Measurements from ENCODE around the gene SPG7. TPM values are rescaled to one million over a fixed set of nuclear protein-coding genes. Genes with fewer than 3 reads are reported as not detected.

Gene SPG7
- total and polyA plus RNA-seq, 9 of the 15 experiments (the other 6 are each of a cell fraction or from before 2014, with no cell fraction given): 5.8 to 89.1 (median 49.4) TPM

DNA sequence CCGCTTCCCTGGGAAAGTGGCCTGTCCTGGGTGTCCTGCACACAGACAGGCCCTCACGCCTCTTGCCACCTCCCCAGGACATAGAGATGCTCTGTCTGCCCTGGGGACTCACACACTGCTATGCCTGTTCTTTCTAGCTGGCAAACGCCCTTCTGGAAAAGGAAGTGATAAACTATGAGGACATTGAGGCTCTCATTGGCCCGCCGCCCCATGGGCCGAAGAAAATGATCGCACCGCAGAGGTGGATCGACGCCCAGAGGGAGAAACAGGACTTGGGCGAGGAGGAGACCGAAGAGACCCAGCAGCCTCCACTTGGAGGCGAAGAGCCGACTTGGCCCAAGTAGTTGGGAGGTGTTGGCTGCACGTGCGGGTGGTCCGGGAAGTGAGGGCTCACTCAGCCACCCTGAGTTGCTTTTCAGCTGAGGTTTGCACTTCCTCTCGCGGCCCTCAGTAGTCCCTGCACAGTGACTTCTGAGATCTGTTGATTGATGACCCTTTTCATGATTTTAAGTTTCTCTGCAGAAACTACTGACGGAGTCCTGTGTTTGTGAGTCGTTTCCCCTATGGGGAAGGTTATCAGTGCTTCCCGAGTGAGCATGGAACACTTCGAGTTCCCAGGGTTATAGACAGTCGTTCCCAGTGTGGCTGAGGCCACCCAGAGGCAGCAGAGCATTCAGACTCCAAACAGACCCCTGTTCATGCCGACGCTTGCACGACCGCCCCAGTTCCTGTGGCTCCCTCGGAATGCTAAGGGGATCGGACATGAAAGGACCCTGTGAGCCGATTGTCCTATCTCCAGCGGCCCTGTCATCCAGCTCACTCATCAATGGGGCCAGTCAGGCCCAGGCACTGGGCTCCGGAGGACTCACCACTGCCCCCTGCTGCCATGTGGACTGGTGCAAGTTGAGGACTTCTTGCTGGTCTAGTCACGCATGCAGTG, 48.8 kb downstream of the SPG7 start:
- POLR2A ChIA-PET: interaction anchor here (0.8 to 1.0 kb wide), 3 partner anchors 49 to 174 kb away, joined by 3 read pairs; partner anchors contain the start of gene SPG7
- intact Hi-C loops (cut with micrococcal nuclease) (loop anchor here (2.0 kb wide), 1 partner anchor 224 kb away; no protein-coding TSS in a partner anchor), in situ Hi-C loops (cut with MboI) (no loop called here)
- Histone ChIP-seq H3K9me1 (ENCODE audit: control insufficient read depth, insufficient read depth, low read length) (no peaks in the 10 kb centered on the region), H3K4me1 (replicated peaks in 1 of 2; ENCODE audit: control insufficient read depth in 2 of 2, insufficient read depth in 2 of 2, low read length in 2 of 2) (peaks cover 4 to 38% of the 10 kb centered on the region in 2 experiments; a peak in 4 of 5 replicates), H3K9me3 (replicated peaks; ENCODE audit: control insufficient read depth, insufficient read depth, low read depth, low read length) (0 out of 2 replicates have a peak, but pooled peaks cover 2% of the 10 kb centered on the region), H4K20me1 (replicated peaks; ENCODE audit: control insufficient read depth, insufficient read depth, low read length) (peaks cover 10% of the 10 kb centered on the region), H3K36me3 (ENCODE audit: control insufficient read depth, insufficient read depth, low read length) (peaks cover 63% of the 10 kb centered on the region), H3K9ac (ENCODE audit: insufficient read depth in 1 of 2, low read depth in 2 of 2, low read length in 2 of 2) (peak overlapping the region in 1 of 2 experiments; percentile 80; a peak in 2 of 4 replicates), H2AFZ (ENCODE audit: low read depth, low read length) (no peak overlapping the region), H3K27ac (ENCODE audit: extremely low read depth, low read depth, low read length) (no peak overlapping the region), H3K4me3 (no peak overlapping the region), H3K79me2 (ENCODE audit: control insufficient read depth, insufficient read depth, low read length) (peaks cover 24% of the 10 kb centered on the region), H3K4me2 (ENCODE audit: insufficient read depth, low read length) (no peak overlapping the region), H3K27me3 (ENCODE audit: control insufficient read depth in 2 of 2, insufficient read depth in 2 of 2, low read length in 2 of 2) (no peaks in the 10 kb centered on the region)
- WGBS (ENCODE audit: insufficient coverage, low coverage, missing lambda C conversion rate): 68% methylated on average over 34 of the region's 34 CpGs
- peak; percentile 77 for ATAC-seq
- CTCF ChIA-PET (ENCODE audit: low intra/inter-chr PET ratio): no interaction called here
- BruUV-seq (replicated peaks): no TSS peak
- peak; percentile 91 for FAIRE-seq
- DNase-seq (ENCODE audit: extremely low read depth in 1 of 4, low spot score in 3 of 4): peak; percentile 75 to 90 (median 82)
- TF ChIP-seq ZBTB7A (IDR thresholded peaks at IDR 0.05; ENCODE audit: borderline replicate concordance, control insufficient read depth, low read depth, low read length) (0 out of 2 replicates have a peak, but pooled peaks have one; percentile 25), SPI1 (IDR thresholded peaks at IDR 0.05; ENCODE audit: borderline replicate concordance, low read depth, low read length) (peak; percentile 33; the same call in 1 of the 2 replicates), ZSCAN32 (CRISPR knock-in tag; IDR thresholded peaks at IDR 0.05) (no peak), HMG20A (CRISPR knock-in tag; conservative IDR thresholded peaks at IDR 0.05) (no peak), SRSF3 (IDR thresholded peaks at IDR 0.05; ENCODE audit: insufficient read depth, low read length) (no peak), NR2C1 (IDR thresholded peaks at IDR 0.05) (no peak), NR2C1 (tag; IDR thresholded peaks at IDR 0.05) (no peak), RAD21 (CRISPR knock-in tag; conservative IDR thresholded peaks at IDR 0.05 in 1 of 2, IDR thresholded peaks at IDR 0.05 in 1 of 2) (peak; percentile 43 to 74), FOXJ2 (tag; IDR thresholded peaks at IDR 0.05) (no peak), MEIS2 (IDR thresholded peaks at IDR 0.05; ENCODE audit: partially characterized antibody) (peak; percentile 74)
- TF ChIP-seq, protein P1, sequence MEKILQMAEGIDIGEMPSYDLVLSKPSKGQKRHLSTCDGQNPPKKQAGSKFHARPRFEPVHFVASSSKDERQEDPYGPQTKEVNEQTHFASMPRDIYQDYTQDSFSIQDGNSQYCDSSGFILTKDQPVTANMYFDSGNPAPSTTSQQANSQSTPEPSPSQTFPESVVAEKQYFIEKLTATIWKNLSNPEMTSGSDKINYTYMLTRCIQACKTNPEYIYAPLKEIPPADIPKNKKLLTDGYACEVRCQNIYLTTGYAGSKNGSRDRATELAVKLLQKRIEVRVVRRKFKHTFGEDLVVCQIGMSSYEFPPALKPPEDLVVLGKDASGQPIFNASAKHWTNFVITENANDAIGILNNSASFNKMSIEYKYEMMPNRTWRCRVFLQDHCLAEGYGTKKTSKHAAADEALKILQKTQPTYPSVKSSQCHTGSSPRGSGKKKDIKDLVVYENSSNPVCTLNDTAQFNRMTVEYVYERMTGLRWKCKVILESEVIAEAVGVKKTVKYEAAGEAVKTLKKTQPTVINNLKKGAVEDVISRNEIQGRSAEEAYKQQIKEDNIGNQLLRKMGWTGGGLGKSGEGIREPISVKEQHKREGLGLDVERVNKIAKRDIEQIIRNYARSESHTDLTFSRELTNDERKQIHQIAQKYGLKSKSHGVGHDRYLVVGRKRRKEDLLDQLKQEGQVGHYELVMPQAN (IDR thresholded peaks at IDR 0.05; ENCODE audit: borderline replicate concordance): no peak
- TF ChIP-seq, protein P2, sequence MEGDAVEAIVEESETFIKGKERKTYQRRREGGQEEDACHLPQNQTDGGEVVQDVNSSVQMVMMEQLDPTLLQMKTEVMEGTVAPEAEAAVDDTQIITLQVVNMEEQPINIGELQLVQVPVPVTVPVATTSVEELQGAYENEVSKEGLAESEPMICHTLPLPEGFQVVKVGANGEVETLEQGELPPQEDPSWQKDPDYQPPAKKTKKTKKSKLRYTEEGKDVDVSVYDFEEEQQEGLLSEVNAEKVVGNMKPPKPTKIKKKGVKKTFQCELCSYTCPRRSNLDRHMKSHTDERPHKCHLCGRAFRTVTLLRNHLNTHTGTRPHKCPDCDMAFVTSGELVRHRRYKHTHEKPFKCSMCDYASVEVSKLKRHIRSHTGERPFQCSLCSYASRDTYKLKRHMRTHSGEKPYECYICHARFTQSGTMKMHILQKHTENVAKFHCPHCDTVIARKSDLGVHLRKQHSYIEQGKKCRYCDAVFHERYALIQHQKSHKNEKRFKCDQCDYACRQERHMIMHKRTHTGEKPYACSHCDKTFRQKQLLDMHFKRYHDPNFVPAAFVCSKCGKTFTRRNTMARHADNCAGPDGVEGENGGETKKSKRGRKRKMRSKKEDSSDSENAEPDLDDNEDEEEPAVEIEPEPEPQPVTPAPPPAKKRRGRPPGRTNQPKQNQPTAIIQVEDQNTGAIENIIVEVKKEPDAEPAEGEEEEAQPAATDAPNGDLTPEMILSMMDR (IDR thresholded peaks at IDR 0.05 in 2 of 3, conservative IDR thresholded peaks at IDR 0.05 in 1 of 3; ENCODE audit: insufficient read depth in 2 of 3, low read depth in 1 of 3, low read length in 3 of 3): peak; percentile 85 to 95 (median 87)
- TF ChIP-seq, protein P3, sequence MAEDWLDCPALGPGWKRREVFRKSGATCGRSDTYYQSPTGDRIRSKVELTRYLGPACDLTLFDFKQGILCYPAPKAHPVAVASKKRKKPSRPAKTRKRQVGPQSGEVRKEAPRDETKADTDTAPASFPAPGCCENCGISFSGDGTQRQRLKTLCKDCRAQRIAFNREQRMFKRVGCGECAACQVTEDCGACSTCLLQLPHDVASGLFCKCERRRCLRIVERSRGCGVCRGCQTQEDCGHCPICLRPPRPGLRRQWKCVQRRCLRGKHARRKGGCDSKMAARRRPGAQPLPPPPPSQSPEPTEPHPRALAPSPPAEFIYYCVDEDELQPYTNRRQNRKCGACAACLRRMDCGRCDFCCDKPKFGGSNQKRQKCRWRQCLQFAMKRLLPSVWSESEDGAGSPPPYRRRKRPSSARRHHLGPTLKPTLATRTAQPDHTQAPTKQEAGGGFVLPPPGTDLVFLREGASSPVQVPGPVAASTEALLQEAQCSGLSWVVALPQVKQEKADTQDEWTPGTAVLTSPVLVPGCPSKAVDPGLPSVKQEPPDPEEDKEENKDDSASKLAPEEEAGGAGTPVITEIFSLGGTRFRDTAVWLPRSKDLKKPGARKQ (CRISPR knock-in tag; IDR thresholded peaks at IDR 0.05): no peak
